NCI-H2171 treated with DMSO at 0.1 percent for 48 hours (cell line): ENCODE measurements around the gene TMEM37.

ENCODE experiments used
- DNase-seq: peaks from one replicate; lab custom pipeline; 2025; lab: John Stamatoyannopoulos, UW

The TMEM37 gene

DNA sequence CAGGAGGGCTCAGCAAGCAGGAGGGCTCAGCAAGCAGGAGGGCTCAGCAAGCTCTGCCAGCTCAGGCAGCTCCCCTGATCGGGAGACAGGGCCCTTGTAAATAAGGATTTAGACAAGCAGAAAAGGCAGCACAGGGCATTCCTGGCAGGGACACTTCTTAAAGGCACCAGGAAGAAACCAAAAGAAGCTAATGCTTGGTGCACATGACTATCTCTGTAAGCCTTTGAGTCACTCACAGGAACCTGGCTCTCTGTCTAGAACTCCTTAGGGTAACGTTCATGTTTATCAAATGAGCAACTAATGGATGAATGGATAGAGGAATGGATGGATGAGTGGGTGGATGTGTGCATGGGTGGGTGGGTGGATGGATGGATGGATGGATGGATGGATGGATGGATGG, 28.4 kb downstream of the TMEM37 start:
- no peak for DNase-seq

GRCh38 chr2:119461811-119462210, 30.2 kb downstream of the TMEM37 start:
- no peak for DNase-seq

DNA sequence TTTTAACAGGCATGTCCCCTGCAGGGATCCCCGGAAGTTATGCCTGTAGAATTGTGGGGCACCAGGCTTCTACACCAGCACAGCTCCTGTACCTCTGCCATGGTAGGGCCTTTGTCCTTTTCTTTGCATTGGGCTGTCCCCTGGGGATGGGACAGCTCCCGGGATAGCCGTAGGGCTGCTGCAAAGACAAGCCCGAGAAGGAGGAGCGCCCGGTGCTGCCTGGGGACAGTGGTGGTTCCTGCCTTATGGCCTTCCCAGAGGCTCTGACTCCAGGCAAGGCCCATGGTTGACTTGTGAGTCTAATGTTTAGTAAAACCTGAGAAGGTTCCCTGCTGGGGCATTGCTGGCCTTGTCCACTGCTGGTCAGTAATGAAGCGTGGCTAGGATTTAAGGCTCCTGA, 30.9 kb downstream of the TMEM37 start:
- DNase-seq: no peak

DNA sequence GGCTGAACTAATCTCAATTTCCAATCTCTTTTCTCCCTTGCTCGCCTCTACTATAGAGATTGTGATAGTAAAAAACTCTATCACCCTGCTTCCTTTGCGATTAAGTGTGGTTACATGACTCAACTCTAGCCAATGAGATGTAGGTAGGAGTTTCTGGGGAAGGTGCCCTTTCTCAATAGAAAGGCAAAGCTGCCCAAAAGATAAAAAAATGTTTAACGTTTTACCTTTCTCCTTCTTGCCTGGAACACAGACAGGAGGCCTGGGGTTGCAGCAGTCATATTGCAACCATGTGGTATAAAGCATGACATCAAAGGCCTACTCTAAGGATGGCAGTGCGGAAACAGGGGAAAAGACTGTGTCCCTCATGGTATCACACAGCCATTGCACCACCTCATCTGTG, 31.5 kb downstream of the TMEM37 start:
- no peak for DNase-seq

GRCh38 chr2:119463990-119464389, 32.3 kb downstream of the TMEM37 start:
- no peak for DNase-seq

DNA sequence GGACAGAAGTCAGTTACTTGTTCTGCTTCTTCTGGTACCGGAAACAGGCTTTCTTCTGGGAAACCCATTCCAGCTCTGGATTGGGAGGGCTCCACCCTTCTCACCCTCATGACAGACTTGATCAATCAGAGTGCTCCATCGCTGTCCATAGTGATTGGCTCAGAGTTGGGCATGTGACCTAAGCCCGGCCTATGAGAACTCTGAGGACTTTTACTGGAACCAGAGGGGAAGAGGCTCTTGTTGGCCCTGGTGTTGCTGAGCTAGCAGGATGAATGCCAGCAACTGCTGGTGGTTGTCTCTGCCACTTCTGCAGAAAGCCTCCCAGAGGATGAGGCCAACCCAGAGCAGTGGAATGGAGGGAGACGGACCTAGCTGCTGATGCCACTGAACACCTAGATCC, 33.3 kb downstream of the TMEM37 start:
- no peak for DNase-seq

DNA sequence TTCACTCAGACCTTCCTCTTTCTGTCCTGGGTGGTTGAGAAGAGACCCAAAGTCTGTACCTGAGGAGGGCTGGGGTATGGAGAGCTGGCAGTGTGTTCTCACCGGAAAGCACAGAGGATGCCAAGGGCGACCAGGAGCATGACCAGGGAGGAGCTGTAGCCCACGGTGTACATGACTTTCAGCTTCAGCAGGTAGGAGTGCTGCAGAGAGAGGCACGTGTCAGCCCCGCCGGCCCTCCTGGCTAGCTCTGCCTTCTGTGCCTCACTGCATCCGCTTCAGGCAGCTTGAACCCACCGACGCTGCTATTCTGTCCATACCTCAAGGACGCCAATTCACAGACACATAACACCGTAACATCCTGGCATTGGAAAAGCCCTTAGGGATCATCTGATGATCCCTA, 34.0 kb downstream of the TMEM37 start:
- no peak for DNase-seq

DNA sequence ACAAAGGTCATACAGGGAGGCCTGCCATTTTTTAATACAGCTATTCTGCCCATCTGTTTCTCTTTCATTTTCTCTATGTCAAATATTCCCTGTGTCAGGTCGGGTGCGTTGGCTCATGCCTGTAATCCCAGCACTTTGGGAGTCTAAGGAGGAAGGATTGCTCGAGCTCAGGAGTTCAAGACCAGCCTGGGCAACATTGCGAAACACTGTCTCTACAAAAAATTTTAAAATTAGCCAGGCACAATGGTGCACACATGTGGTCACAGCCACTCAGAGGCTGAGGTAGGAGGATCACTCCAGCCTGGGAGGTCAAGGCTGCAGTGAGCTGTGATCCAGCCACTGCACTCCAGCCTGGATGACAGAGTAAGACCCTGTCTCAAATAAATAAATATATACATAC, 34.7 kb downstream of the TMEM37 start:
- no peak for DNase-seq

- DNase-seq: no peak
These were observed 36.7 kb downstream of the TMEM37 start for GRCh38 chr2:119468154-119468955.

GRCh38 chr2:119469131-119469530, 37.5 kb downstream of the TMEM37 start:
- no peak for DNase-seq

DNA sequence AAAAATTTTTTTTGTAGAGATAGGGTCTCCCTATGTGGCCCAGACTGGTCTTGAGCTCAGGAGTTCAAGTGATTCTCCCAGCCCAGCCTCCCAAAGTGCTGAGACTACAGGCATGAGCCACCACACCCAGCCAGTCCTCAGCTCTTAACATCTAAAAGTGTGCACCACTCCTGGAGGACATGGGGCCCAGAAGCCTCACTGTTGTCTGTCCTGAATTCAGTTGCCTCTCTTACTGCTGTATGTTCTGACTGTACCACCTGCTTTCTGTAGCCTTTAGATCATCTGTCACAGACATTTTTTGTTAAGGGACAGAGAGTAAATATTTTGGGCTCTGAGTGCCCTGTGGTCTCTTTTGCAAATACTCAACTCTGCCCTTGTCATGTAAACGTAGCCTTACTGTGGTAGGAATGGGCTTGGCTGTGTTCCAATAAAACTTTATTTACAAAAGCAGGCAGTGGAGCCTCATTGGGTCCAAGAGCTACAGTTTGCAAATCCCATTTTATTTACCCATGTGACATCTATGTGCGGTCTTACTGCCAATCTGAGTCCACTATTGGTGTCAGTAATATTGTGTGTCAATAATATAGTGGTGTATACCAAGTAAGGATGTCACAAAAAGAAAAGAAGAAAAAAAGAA, 38.1 kb downstream of the TMEM37 start:
- DNase-seq: no peak

- no peak for DNase-seq
These were observed 41.1 kb downstream of the TMEM37 start for GRCh38 chr2:119472749-119473148.

DNA sequence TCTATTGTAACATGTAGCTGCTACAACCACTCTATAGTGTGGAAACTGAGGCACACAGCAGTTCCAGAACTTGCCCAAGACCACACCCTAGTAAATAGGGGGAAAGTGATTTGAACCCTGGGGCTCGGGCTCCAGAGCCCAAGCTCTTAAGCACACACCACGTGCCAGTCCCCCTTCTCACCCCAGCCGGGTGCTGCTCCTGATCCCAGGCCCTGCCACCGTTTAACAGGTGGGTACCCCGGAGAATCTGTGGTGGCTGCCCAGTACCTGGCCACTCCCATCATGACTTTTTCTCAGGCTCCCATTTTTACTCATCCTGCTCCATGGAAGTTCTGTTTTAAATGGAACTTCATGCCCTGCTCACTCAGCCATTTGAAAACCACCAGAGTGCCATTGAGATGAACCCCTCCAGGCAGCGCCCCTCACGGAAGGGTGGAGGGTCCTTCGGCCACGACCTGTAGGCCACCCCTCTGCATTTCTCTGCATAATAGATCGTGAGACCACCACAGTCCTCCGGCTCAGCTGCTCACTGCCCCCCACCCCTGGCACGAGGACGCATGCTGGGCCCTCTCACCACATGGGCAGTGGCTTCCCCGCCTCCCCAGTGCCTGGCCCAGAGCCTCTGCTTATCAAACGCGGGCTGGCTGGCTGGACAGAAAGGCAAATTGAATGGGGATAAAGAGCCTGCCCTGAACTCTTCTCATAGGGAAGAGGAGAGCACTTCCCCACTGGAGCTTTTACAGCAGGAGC, 42.1 kb downstream of the TMEM37 start:
- no peak for DNase-seq

DNA sequence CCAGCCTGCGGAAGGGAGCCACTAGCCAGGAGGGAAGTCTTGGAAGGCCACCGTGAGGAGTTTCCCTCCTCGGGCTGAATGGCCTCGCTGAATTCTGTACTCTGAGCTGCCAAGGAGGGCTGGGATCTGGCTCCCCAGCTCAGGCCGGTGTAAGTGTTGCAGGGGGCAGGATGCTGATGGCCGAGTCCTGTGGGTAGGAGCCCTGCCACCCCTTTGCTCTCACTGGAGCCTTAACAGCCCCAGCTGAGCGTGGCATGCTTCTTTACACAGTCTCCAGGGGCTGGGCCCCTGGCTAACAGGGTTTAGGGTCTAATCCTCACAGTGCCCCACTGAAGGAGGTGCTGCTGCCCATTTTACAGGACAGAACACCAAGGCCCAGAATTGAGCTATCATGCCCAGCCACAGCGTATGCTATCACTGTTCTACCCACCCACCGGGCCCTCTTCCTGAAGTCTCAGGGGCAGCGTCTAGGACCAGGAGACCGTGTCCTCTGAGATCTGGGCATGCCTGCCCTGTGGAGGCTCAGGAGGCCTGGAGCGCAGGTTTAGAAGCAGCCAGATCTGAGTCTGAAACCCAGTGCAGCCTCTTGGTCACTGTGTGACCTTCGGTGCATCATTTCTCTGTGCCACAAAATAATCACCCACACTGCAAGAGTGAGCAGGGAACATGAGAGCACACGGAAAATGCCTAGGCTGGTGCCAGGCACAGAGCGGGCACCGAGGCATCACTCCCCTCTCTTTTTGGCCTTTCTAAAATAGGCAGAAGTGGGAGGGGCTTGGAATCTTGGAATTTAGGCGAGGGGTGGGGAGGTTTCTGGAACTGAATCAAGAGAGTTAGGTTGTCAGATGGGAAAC, 42.9 kb downstream of the TMEM37 start:
- no peak for DNase-seq

DNA sequence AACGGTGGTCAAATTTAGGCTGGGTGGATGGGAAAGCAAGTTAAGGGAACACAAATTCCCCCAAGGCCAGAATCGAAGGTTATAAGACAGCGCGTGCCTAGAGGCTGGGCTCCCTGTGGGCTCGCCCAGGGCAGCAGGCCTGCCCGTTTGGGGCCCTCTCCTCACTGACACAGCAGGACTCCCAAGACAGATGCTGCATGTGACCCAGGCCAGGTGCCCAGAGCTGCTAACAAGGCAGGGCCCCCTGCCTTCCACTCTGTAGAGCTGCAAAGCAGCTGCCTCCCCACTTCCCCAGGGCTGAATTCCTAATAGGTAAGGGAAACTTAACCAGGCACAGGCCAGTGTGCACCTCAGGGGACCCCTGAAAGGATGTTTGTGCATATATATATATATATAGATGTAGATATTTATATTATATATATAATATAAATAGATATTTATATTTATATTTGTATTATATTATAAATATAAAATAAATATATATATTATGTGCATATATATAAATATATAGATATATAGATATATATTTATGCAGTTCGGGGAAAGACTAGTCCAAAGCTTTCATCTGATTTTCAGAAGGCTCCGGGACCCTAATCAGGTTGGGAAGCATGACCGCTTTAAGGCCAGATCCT, 43.7 kb downstream of the TMEM37 start:
- DNase-seq: peak; percentile 81

GRCh38 chr2:119475857-119476244, 44.2 kb downstream of the TMEM37 start:
- no peak for DNase-seq

- peak; percentile 18 for DNase-seq
These were observed 44.9 kb downstream of the TMEM37 start for GRCh38 chr2:119476301-119477112.

GRCh38 chr2:119477113-119477505, 45.5 kb downstream of the TMEM37 start:
- no peak for DNase-seq

- DNase-seq: no peak
These were observed 46.7 kb downstream of the TMEM37 start for GRCh38 chr2:119478188-119478977.

DNA sequence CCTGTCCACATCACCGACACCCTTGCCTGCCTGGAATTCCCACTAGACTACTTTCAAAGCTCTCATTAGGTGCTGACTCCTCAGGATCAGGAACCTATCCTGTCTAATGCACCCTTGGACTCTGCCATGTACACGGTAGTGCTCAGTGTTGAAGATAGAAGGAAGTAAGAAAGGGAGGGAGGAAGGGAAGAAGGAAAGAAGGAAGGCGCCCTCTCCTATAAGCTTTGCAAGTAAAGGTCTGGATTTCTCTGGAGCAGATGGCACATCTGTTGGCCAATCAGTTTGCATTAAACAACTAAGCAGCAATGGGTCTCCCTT, 47.3 kb downstream of the TMEM37 start:
- DNase-seq: no peak
